NCI-H460 (cell line): ENCODE measurements around the gene NEUROD1. TPM values are rescaled to one million over a fixed set of nuclear protein-coding genes. Genes with fewer than 3 reads are reported as not detected.

Experiments
- DNase-seq: peaks from one replicate; pipeline ENCODE4 v3.0.0-alpha.2; 2016; ENCODE audit warnings: low read depth; ENCODE audit errors: extremely low read depth
- total RNA-seq: library from RNA; depleted of rRNA; stranded (reverse); fragments of >200 nt; shearing (Covaris generic); gene quantifications from 2 replicates; pipeline ENCODE4 v1.2.3, GENCODE V29; 2014; rRNA removed

The NEUROD1 gene
- total RNA-seq, 1 experiment from 2014 or later: not detected

- no peak for DNase-seq
Observed at GRCh38 chr2:181646415-181646987, 33.8 kb downstream of the NEUROD1 start.

- DNase-seq: no peak
Observed at GRCh38 chr2:181643151-181643550, 37.2 kb downstream of the NEUROD1 start.

- no peak for DNase-seq
Observed at GRCh38 chr2:181642086-181642485, 38.2 kb downstream of the NEUROD1 start.

GRCh38 chr2:181639686-181640085 lies 40.6 kb downstream of the NEUROD1 start:
- DNase-seq: no peak

GRCh38 chr2:181632733-181633401 lies 47.5 kb downstream of the NEUROD1 start:
- no peak for DNase-seq

- DNase-seq: no peak
Observed at GRCh38 chr2:181628590-181629585, 51.4 kb downstream of the NEUROD1 start.

GRCh38 chr2:181627545-181627944 lies 52.8 kb downstream of the NEUROD1 start:
- DNase-seq: no peak

GRCh38 chr2:181626671-181627070 lies 53.6 kb downstream of the NEUROD1 start:
- no peak for DNase-seq

Other genes with a start within 250 kb of the NEUROD1 start
- 0.07 TPM in 1 of 2 replicates, not detected in the other for gene ITGA4, start 223.1 kb downstream of the NEUROD1 start, total RNA-seq
- not detected in 2 replicates for gene CERKL, start 23.4 kb downstream of the NEUROD1 start, total RNA-seq
- gene ITPRID2, start 211.2 kb upstream of the NEUROD1 start, total RNA-seq: 146 and 168 TPM in 2 replicates